HEK293 (cell line): ENCODE data around the gene PPP6R3.

Experiments
- CTCF ChIP-seq: fragments of 450-650 bp; formaldehyde crosslinking; IDR thresholded peaks from 2 replicates; pipeline ENCODE4 v1.5.1; 2016; ENCODE audit warnings: missing biosample characterization, missing genetic modification characterization
- ZNF138 ChIP-seq: fragments of 450-650 bp; formaldehyde crosslinking; IDR thresholded peaks from 2 replicates; pipeline ENCODE4 v1.5.1; 2016; ENCODE audit warnings: missing biosample characterization, missing genetic modification characterization, borderline replicate concordance
- ZNF274 ChIP-seq, 2 experiments: fragments of 200-500 bp in 1 of 2; fragments of 450-650 bp in 1 of 2; sonication (Bioruptor generic) in 1 of 2; formaldehyde crosslinking in 1 of 2; IDR thresholded peaks; 2 replicates each; pipeline versions ENCODE4 v1.5.1 to v1.6.1; 2014 to 2016; ENCODE audit warnings: borderline replicate concordance in 1 of 2, inconsistent platforms in 1 of 2, low read length in 1 of 2, missing biosample characterization in 1 of 2, missing genetic modification characterization in 1 of 2
- ZNF292 ChIP-seq: fragments of 450-650 bp; formaldehyde crosslinking; IDR thresholded peaks from 2 replicates; pipeline ENCODE4 v1.5.1; 2016; ENCODE audit warnings: low read depth, missing biosample characterization, missing genetic modification characterization, borderline replicate concordance
- ZNF324 ChIP-seq: fragments of 450-650 bp; formaldehyde crosslinking; IDR thresholded peaks from 2 replicates; pipeline ENCODE4 v1.5.1; 2016; ENCODE audit warnings: missing biosample characterization, missing genetic modification characterization
- ZNF530 ChIP-seq: fragments of 450-650 bp; formaldehyde crosslinking; IDR thresholded peaks from 2 replicates; pipeline ENCODE4 v1.5.1; 2016; ENCODE audit warnings: low read depth, missing biosample characterization, missing genetic modification characterization
- TF ChIP-seq, protein P1 (sequence below): fragments of 450-650 bp; formaldehyde crosslinking; IDR thresholded peaks from 2 replicates; pipeline ENCODE4 v1.5.1; 2016; ENCODE audit warnings: missing biosample characterization, missing genetic modification characterization, low read depth

- TF ChIP-seq ZNF274 (IDR thresholded peaks at IDR 0.05; ENCODE audit: low read length) = no peak
- no peak for TF ChIP-seq ZNF274 (tag by site-specific recombination; IDR thresholded peaks at IDR 0.05; ENCODE audit: borderline replicate concordance)
- TF ChIP-seq CTCF (tag by site-specific recombination) = no peak
- TF ChIP-seq ZNF324 (tag by site-specific recombination) = no peak
- TF ChIP-seq, protein P1, sequence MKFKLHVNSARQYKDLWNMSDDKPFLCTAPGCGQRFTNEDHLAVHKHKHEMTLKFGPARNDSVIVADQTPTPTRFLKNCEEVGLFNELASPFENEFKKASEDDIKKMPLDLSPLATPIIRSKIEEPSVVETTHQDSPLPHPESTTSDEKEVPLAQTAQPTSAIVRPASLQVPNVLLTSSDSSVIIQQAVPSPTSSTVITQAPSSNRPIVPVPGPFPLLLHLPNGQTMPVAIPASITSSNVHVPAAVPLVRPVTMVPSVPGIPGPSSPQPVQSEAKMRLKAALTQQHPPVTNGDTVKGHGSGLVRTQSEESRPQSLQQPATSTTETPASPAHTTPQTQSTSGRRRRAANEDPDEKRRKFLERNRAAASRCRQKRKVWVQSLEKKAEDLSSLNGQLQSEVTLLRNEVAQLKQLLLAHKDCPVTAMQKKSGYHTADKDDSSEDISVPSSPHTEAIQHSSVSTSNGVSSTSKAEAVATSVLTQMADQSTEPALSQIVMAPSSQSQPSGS (tag by site-specific recombination) = no peak
- TF ChIP-seq ZNF138 (tag by site-specific recombination) = no peak
- no peak for TF ChIP-seq ZNF292 (tag by site-specific recombination)
- no peak for TF ChIP-seq ZNF530 (tag by site-specific recombination)
Measured at GRCh38 chr11:68650801-68651200, 190.2 kb downstream of the PPP6R3 start.
